D721Med (cell line): Measurements from ENCODE around the gene CRAMP1.

Source experiments
- DNase-seq: peaks from one replicate; pipeline ENCODE4 v3.0.0; 2011; ENCODE audit warnings: low spot score; ENCODE audit not compliant: insufficient read length
- FAIRE-seq: peaks from 2 replicates; lab custom pipeline; 2011; peaks lifted over from hg19 to GRCh38; lab: Jason Lieb, UNC
- CTCF ChIP-seq: IDR thresholded peaks from 2 replicates; pipeline ENCODE4 v1.5.1; 2012; ENCODE audit warnings: mild to moderate bottlenecking, control low read depth; ENCODE audit not compliant: insufficient read depth; ENCODE audit errors: missing control alignments

The CRAMP1 gene

DNA sequence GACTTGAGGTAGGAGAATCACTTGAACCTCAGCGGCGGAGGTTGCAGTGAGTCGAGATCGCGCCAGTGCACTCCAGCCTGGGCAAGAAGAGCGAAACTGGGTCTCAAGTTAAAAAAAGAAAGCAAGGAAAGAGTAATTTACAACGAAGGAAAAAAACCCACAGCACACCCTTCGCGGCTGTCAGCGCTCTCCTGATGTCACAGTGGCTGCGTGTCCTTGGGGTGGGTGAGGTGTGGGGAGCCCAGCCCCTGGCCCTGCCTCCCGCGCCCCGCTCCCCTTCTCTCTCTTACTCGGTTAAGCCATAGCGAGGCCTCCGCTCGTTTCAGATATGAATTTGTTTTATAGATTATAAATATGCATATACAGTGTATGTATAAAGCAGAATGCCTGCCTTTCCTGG, 65.2 kb downstream of the CRAMP1 start:
- FAIRE-seq (no peak), DNase-seq (no peak)
- no peak for TF ChIP-seq CTCF

DNA sequence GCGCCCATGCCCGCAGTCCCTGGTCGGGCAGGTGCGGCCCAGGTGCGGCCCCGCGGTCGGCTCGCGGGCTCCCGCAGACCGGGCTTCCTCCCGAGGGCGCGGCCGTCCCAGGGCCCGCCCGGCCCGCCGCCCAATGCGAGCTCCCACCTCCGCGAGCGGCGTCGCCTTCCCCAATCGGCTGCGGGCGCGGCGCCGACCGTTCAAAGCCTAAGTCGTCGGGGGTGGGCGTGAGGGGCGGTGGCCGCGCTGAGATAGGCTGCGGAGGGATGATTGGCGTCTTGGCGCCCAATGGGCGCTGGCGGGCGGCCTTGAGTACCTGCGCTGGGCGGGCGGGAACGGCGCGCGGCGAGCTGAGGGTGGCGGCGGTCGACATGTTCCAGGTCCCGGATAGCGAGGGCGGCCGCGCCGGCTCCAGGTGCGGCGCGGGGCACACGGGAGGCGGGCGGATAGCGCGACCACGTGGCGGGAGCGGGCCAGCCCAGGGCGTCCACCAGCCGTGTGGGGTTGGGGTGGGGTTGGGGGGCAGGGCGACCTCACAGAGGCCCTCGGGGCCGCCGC, 65.9 kb downstream of the CRAMP1 start, which contains the start of gene JPT2:
Gene JPT2 (plus strand): TSS at position 338 of the 558 bp plus-strand sequence. CDS start 34 bp downstream, at position 372.
- FAIRE-seq (no peak), DNase-seq (peak; percentile 96)
- no peak for TF ChIP-seq CTCF

GRCh38 chr16:1678500-1679098, 66.4 kb downstream of the CRAMP1 start:
- TF ChIP-seq CTCF = no peak
- DNase-seq (no peak), FAIRE-seq (no peak)

GRCh38 chr16:1680361-1680760, 68.2 kb downstream of the CRAMP1 start:
- DNase-seq = no peak
- TF ChIP-seq CTCF = no peak
- FAIRE-seq = no peak

- no peak for TF ChIP-seq CTCF
Observed at GRCh38 chr16:1681032-1681431, 68.9 kb downstream of the CRAMP1 start.

GRCh38 chr16:1687427-1688316, 75.5 kb downstream of the CRAMP1 start:
- DNase-seq (no peak), FAIRE-seq (no peak)
- no peak for TF ChIP-seq CTCF

More at GRCh38 chr16:1681032-1681431, 68.9 kb downstream of the CRAMP1 start:
- FAIRE-seq (no peak), DNase-seq (no peak)
